NK-92 (cell line): Measurements from ENCODE around the gene LHPP.
"Not testable (repeated sequence)": the region's sequence is repeated elsewhere in the genome, so short reads cannot be mapped to it uniquely, and the experiment has no call there.

Experiments
- DNase-seq: peaks from one replicate; lab custom pipeline; 2025; ENCODE audit not compliant: unreplicated experiment; lab: John Stamatoyannopoulos, UW

The LHPP gene

GRCh38 chr10:124534826-124535601 lies 73.4 kb downstream of the LHPP start:
- DNase-seq: no peak

- no peak for DNase-seq
Measured at GRCh38 chr10:124535731-124536495, 74.3 kb downstream of the LHPP start.

GRCh38 chr10:124536496-124537050 lies 75.0 kb downstream of the LHPP start:
- DNase-seq: no peak

- no peak for DNase-seq
Measured at GRCh38 chr10:124537166-124537725, 75.6 kb downstream of the LHPP start.

- no peak for DNase-seq
Measured at GRCh38 chr10:124537891-124538290, 76.3 kb downstream of the LHPP start.

- no peak for DNase-seq
Measured at GRCh38 chr10:124538706-124539105, 77.1 kb downstream of the LHPP start.

GRCh38 chr10:124539935-124540641 lies 78.5 kb downstream of the LHPP start:
- DNase-seq: no peak

GRCh38 chr10:124541076-124541903 lies 79.7 kb downstream of the LHPP start:
- DNase-seq: no peak

- DNase-seq: no peak
Measured at GRCh38 chr10:124542336-124542735, 80.7 kb downstream of the LHPP start.

- DNase-seq: no peak
Measured at GRCh38 chr10:124543146-124543545, 81.5 kb downstream of the LHPP start.

GRCh38 chr10:124543971-124544370 lies 82.3 kb downstream of the LHPP start:
- DNase-seq: no peak

- DNase-seq: no peak
Measured at GRCh38 chr10:124544711-124545110, 83.1 kb downstream of the LHPP start.

GRCh38 chr10:124545351-124546054 lies 83.9 kb downstream of the LHPP start:
- no peak for DNase-seq

GRCh38 chr10:124546055-124546369 lies 84.4 kb downstream of the LHPP start:
- DNase-seq: no peak

GRCh38 chr10:124546957-124547646 lies 85.5 kb downstream of the LHPP start:
- no peak for DNase-seq

- no peak for DNase-seq
Measured at GRCh38 chr10:124547647-124548168, 86.1 kb downstream of the LHPP start.

GRCh38 chr10:124549171-124549570 lies 87.5 kb downstream of the LHPP start:
- DNase-seq: not testable (repeated sequence)

GRCh38 chr10:124550293-124551034 lies 88.8 kb downstream of the LHPP start:
- DNase-seq: no peak
